Activated naive CD4-positive, alpha-beta T cell treated with Interleukin-2 at 50 U/mL for 16 hours (primary cell): ENCODE measurements around the gene SRP14.

Experiments used
- DNase-seq: peaks from one replicate; pipeline ENCODE4 v3.0.0-alpha.2; 2020

SRP14 gene

GRCh38 chr15:40067921-40068624, 29.1 kb upstream of the SRP14 start:
- no peak for DNase-seq

- DNase-seq = no peak
These were observed 27.6 kb upstream of the SRP14 start for GRCh38 chr15:40066589-40066988.

GRCh38 chr15:40065166-40065565, 26.2 kb upstream of the SRP14 start:
- no peak for DNase-seq

- no peak for DNase-seq
These were observed 25.4 kb upstream of the SRP14 start for GRCh38 chr15:40064231-40064894.

GRCh38 chr15:40063563-40064011, 24.6 kb upstream of the SRP14 start:
- DNase-seq = no peak

GRCh38 chr15:40062816-40063562, 24.0 kb upstream of the SRP14 start:
- no peak for DNase-seq

- DNase-seq = no peak
These were observed 22.4 kb upstream of the SRP14 start for GRCh38 chr15:40061212-40061901.

GRCh38 chr15:40060236-40060961, 21.4 kb upstream of the SRP14 start:
- DNase-seq = no peak

GRCh38 chr15:40059821-40060220, 20.8 kb upstream of the SRP14 start:
- DNase-seq = no peak

- no peak for DNase-seq
These were observed 19.6 kb upstream of the SRP14 start for GRCh38 chr15:40058476-40059140.

GRCh38 chr15:40055576-40056293, 16.8 kb upstream of the SRP14 start:
- no peak for DNase-seq

GRCh38 chr15:40054855-40055575, 16.0 kb upstream of the SRP14 start:
- no peak for DNase-seq

- DNase-seq = no peak
These were observed 15.5 kb upstream of the SRP14 start for GRCh38 chr15:40054605-40054854.

GRCh38 chr15:40053831-40054604, 15.0 kb upstream of the SRP14 start:
- DNase-seq = no peak

- DNase-seq = no peak
These were observed 14.3 kb upstream of the SRP14 start for GRCh38 chr15:40053079-40053830.

GRCh38 chr15:40052604-40053003, 13.6 kb upstream of the SRP14 start:
- DNase-seq = no peak

- no peak for DNase-seq
These were observed 12.8 kb upstream of the SRP14 start for GRCh38 chr15:40051616-40052415.

- DNase-seq = no peak
These were observed 11.9 kb upstream of the SRP14 start for GRCh38 chr15:40050788-40051470.
